Adipocyte (in vitro differentiated cells): ENCODE data around the gene RUNX2.
A peak's percentile ranks its signal among the peaks of the same experiment; 100 is the strongest.

Experiments
- DNase-seq: peaks from one replicate; pipeline ENCODE4 v3.0.0-alpha.2; 2015; ENCODE audit warnings: low read depth
- H3K27me3 ChIP-seq: replicated peaks from 2 replicates; pipeline ENCODE4 v1.7.0; 2013; ENCODE audit warnings: mild to moderate bottlenecking, low read length, moderate library complexity; ENCODE audit not compliant: control insufficient read depth, insufficient read depth
- H3K36me3 ChIP-seq: 2 replicates; pipeline ENCODE4 v1.7.0; 2013; ENCODE audit warnings: low read length, mild to moderate bottlenecking, moderate library complexity; ENCODE audit not compliant: control insufficient read depth, insufficient read depth, severe bottlenecking
- H3K4me1 ChIP-seq: 2 replicates; pipeline ENCODE4 v1.7.0; 2013; ENCODE audit warnings: mild to moderate bottlenecking, low read length, moderate library complexity; ENCODE audit not compliant: control insufficient read depth, insufficient read depth
- H3K4me3 ChIP-seq: 2 replicates; pipeline ENCODE4 v1.7.0; 2013; ENCODE audit warnings: mild to moderate bottlenecking, low read length, moderate library complexity
- H3K9ac ChIP-seq: 2 replicates; pipeline ENCODE4 v1.7.0; 2013; ENCODE audit warnings: mild to moderate bottlenecking, low read length, moderate library complexity
- H3K9me3 ChIP-seq: 2 replicates; pipeline ENCODE4 v1.7.0; 2013; ENCODE audit warnings: mild to moderate bottlenecking, low read length, moderate library complexity; ENCODE audit not compliant: control insufficient read depth

RUNX2 gene

GRCh38 chr6:45448417-45449389 is 120.6 kb downstream of the RUNX2 start:
- peaks cover 43% of the 10 kb centered on the region for H3K4me1 ChIP-seq
- no peaks in the 10 kb centered on the region for H3K27me3 ChIP-seq

GRCh38 chr6:45450132-45450531 is 122.0 kb downstream of the RUNX2 start:
- Histone ChIP-seq H3K9me3 (no peaks in the 10 kb centered on the region), H3K4me3 (no peak overlapping the region), H3K36me3 (no peaks in the 10 kb centered on the region), H3K9ac (no peak overlapping the region), H3K27me3 (no peaks in the 10 kb centered on the region), H3K4me1 (peaks cover 45% of the 10 kb centered on the region)
- no peak for DNase-seq

More at GRCh38 chr6:45448417-45449389, 120.6 kb downstream of the RUNX2 start:
- H3K9me3 ChIP-seq: no peaks in the 10 kb centered on the region
- no peaks in the 10 kb centered on the region for H3K36me3 ChIP-seq
- H3K9ac ChIP-seq: no peak overlapping the region
- no peak for DNase-seq
- no peak overlapping the region for H3K4me3 ChIP-seq

GRCh38 chr6:45450831-45451230 is 122.7 kb downstream of the RUNX2 start:
- H3K9ac ChIP-seq: no peak overlapping the region
- H3K27me3 ChIP-seq: no peaks in the 10 kb centered on the region
- no peak overlapping the region for H3K4me3 ChIP-seq
- no peak for DNase-seq
- no peaks in the 10 kb centered on the region for H3K36me3 ChIP-seq
- peaks cover 41% of the 10 kb centered on the region for H3K4me1 ChIP-seq
- no peaks in the 10 kb centered on the region for H3K9me3 ChIP-seq

- no peaks in the 10 kb centered on the region for H3K36me3 ChIP-seq
- DNase-seq: peak; percentile 75
- H3K9ac ChIP-seq: no peak overlapping the region
- H3K4me1 ChIP-seq: peaks cover 8% of the 10 kb centered on the region
- no peaks in the 10 kb centered on the region for H3K9me3 ChIP-seq
- no peaks in the 10 kb centered on the region for H3K27me3 ChIP-seq
- H3K4me3 ChIP-seq: no peak overlapping the region
These were observed 126.1 kb downstream of the RUNX2 start for GRCh38 chr6:45454008-45454911.

- Histone ChIP-seq H3K9me3 (no peaks in the 10 kb centered on the region), H3K9ac (no peak overlapping the region), H3K36me3 (no peaks in the 10 kb centered on the region)
These were observed 127.3 kb downstream of the RUNX2 start for GRCh38 chr6:45455408-45455807.

GRCh38 chr6:45457141-45457540 is 129.0 kb downstream of the RUNX2 start:
- DNase-seq: no peak
- Histone ChIP-seq H3K4me3 (no peak overlapping the region), H3K27me3 (no peaks in the 10 kb centered on the region), H3K36me3 (no peaks in the 10 kb centered on the region), H3K9ac (no peak overlapping the region), H3K4me1 (peaks cover 4% of the 10 kb centered on the region), H3K9me3 (no peaks in the 10 kb centered on the region)

More at GRCh38 chr6:45455408-45455807, 127.3 kb downstream of the RUNX2 start:
- peaks cover 4% of the 10 kb centered on the region for H3K4me1 ChIP-seq
- no peak for DNase-seq
- H3K4me3 ChIP-seq: no peak overlapping the region
- H3K27me3 ChIP-seq: no peaks in the 10 kb centered on the region

- no peak overlapping the region for H3K9ac ChIP-seq
- no peaks in the 10 kb centered on the region for H3K9me3 ChIP-seq
- no peak overlapping the region for H3K4me3 ChIP-seq
- H3K4me1 ChIP-seq: peaks cover 4% of the 10 kb centered on the region
- no peaks in the 10 kb centered on the region for H3K36me3 ChIP-seq
- DNase-seq: no peak
- no peaks in the 10 kb centered on the region for H3K27me3 ChIP-seq
These were observed 130.5 kb downstream of the RUNX2 start for GRCh38 chr6:45458672-45459071.

GRCh38 chr6:45460166-45460565 is 132.0 kb downstream of the RUNX2 start:
- peaks cover 8% of the 10 kb centered on the region for H3K4me1 ChIP-seq
- H3K9me3 ChIP-seq: no peaks in the 10 kb centered on the region
- no peaks in the 10 kb centered on the region for H3K36me3 ChIP-seq
- DNase-seq: no peak
- H3K4me3 ChIP-seq: no peak overlapping the region
- no peak overlapping the region for H3K9ac ChIP-seq
- H3K27me3 ChIP-seq: no peaks in the 10 kb centered on the region

- Histone ChIP-seq H3K36me3 (no peaks in the 10 kb centered on the region), H3K4me1 (peaks cover 8% of the 10 kb centered on the region), H3K4me3 (no peak overlapping the region), H3K27me3 (no peaks in the 10 kb centered on the region), H3K9me3 (no peaks in the 10 kb centered on the region), H3K9ac (no peak overlapping the region)
- no peak for DNase-seq
These were observed 133.4 kb downstream of the RUNX2 start for GRCh38 chr6:45461486-45461885.

- Histone ChIP-seq H3K4me1 (peaks cover 8% of the 10 kb centered on the region), H3K9ac (no peak overlapping the region), H3K36me3 (peaks cover 1% of the 10 kb centered on the region), H3K9me3 (no peaks in the 10 kb centered on the region), H3K27me3 (no peaks in the 10 kb centered on the region), H3K4me3 (no peak overlapping the region)
- no peak for DNase-seq
These were observed 134.3 kb downstream of the RUNX2 start for GRCh38 chr6:45462190-45463134.
